ENCODE results near the gene KIAA0040.

GRCh38 chr1:175198332-175198731 is 5.8 kb upstream of the KIAA0040 start:
- TF ChIP-seq, protein P1, sequence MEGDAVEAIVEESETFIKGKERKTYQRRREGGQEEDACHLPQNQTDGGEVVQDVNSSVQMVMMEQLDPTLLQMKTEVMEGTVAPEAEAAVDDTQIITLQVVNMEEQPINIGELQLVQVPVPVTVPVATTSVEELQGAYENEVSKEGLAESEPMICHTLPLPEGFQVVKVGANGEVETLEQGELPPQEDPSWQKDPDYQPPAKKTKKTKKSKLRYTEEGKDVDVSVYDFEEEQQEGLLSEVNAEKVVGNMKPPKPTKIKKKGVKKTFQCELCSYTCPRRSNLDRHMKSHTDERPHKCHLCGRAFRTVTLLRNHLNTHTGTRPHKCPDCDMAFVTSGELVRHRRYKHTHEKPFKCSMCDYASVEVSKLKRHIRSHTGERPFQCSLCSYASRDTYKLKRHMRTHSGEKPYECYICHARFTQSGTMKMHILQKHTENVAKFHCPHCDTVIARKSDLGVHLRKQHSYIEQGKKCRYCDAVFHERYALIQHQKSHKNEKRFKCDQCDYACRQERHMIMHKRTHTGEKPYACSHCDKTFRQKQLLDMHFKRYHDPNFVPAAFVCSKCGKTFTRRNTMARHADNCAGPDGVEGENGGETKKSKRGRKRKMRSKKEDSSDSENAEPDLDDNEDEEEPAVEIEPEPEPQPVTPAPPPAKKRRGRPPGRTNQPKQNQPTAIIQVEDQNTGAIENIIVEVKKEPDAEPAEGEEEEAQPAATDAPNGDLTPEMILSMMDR (tag by site-specific recombination; IDR thresholded peaks at IDR 0.05), result no peak
- no peak for TF ChIP-seq ZNF785 (tag by site-specific recombination; IDR thresholded peaks at IDR 0.05)
- no peak for TF ChIP-seq MYNN (tag by site-specific recombination; IDR thresholded peaks at IDR 0.05; ENCODE audit: borderline replicate concordance)
- no peak for TF ChIP-seq ZSCAN30 (tag by site-specific recombination; IDR thresholded peaks at IDR 0.05)
- TF ChIP-seq, protein P2, sequence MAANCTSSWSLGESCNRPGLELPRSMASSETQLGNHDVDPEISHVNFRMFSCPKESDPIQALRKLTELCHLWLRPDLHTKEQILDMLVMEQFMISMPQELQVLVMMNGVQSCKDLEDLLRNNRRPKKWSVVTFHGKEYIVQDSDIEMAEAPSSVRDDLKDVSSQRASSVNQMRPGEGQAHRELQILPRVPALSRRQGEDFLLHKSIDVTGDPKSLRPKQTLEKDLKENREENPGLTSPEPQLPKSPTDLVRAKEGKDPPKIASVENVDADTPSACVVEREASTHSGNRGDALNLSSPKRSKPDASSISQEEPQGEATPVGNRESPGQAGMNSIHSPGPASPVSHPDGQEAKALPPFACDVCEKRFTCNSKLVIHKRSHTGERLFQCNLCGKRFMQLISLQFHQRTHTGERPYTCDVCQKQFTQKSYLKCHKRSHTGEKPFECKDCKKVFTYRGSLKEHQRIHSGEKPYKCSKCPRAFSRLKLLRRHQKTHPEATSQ (tag by site-specific recombination; IDR thresholded peaks at IDR 0.05), result no peak
- TF ChIP-seq ZNF19 (tag by site-specific recombination; IDR thresholded peaks at IDR 0.05; ENCODE audit: low read depth), result no peak
- TF ChIP-seq, protein P3, sequence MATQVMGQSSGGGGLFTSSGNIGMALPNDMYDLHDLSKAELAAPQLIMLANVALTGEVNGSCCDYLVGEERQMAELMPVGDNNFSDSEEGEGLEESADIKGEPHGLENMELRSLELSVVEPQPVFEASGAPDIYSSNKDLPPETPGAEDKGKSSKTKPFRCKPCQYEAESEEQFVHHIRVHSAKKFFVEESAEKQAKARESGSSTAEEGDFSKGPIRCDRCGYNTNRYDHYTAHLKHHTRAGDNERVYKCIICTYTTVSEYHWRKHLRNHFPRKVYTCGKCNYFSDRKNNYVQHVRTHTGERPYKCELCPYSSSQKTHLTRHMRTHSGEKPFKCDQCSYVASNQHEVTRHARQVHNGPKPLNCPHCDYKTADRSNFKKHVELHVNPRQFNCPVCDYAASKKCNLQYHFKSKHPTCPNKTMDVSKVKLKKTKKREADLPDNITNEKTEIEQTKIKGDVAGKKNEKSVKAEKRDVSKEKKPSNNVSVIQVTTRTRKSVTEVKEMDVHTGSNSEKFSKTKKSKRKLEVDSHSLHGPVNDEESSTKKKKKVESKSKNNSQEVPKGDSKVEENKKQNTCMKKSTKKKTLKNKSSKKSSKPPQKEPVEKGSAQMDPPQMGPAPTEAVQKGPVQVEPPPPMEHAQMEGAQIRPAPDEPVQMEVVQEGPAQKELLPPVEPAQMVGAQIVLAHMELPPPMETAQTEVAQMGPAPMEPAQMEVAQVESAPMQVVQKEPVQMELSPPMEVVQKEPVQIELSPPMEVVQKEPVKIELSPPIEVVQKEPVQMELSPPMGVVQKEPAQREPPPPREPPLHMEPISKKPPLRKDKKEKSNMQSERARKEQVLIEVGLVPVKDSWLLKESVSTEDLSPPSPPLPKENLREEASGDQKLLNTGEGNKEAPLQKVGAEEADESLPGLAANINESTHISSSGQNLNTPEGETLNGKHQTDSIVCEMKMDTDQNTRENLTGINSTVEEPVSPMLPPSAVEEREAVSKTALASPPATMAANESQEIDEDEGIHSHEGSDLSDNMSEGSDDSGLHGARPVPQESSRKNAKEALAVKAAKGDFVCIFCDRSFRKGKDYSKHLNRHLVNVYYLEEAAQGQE (tag by site-specific recombination; IDR thresholded peaks at IDR 0.05), result no peak
- TF ChIP-seq YY1 (tag by site-specific recombination; IDR thresholded peaks at IDR 0.05), result no peak
- TF ChIP-seq, protein P4, sequence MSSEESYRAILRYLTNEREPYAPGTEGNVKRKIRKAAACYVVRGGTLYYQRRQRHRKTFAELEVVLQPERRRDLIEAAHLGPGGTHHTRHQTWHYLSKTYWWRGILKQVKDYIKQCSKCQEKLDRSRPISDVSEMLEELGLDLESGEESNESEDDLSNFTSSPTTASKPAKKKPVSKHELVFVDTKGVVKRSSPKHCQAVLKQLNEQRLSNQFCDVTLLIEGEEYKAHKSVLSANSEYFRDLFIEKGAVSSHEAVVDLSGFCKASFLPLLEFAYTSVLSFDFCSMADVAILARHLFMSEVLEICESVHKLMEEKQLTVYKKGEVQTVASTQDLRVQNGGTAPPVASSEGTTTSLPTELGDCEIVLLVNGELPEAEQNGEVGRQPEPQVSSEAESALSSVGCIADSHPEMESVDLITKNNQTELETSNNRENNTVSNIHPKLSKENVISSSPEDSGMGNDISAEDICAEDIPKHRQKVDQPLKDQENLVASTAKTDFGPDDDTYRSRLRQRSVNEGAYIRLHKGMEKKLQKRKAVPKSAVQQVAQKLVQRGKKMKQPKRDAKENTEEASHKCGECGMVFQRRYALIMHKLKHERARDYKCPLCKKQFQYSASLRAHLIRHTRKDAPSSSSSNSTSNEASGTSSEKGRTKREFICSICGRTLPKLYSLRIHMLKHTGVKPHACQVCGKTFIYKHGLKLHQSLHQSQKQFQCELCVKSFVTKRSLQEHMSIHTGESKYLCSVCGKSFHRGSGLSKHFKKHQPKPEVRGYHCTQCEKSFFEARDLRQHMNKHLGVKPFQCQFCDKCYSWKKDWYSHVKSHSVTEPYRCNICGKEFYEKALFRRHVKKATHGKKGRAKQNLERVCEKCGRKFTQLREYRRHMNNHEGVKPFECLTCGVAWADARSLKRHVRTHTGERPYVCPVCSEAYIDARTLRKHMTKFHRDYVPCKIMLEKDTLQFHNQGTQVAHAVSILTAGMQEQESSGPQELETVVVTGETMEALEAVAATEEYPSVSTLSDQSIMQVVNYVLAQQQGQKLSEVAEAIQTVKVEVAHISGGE (tag by site-specific recombination; conservative IDR thresholded peaks at IDR 0.05; ENCODE audit: low read depth), result no peak
- no peak for TF ChIP-seq MZF1 (tag by site-specific recombination; IDR thresholded peaks at IDR 0.05; ENCODE audit: borderline replicate concordance)
